WI38 (cell line): ENCODE data around the gene ELOVL6.
"Not testable (repeated sequence)": the region's sequence is repeated elsewhere in the genome, so short reads cannot be mapped to it uniquely, and the experiment has no call there.

ENCODE experiments used
- H3K4me3 ChIP-seq: 2 replicates; pipeline ENCODE4 v1.5.1; 2011; ENCODE audit warnings: low read depth, mild to moderate bottlenecking, control low read depth, low read length
- CTCF ChIP-seq: IDR thresholded peaks from 2 replicates; pipeline ENCODE4 v1.5.1; 2012; ENCODE audit warnings: low read depth, mild to moderate bottlenecking, control low read depth, low read length

Gene ELOVL6

GRCh38 chr4:110159541-110159940, 38.9 kb downstream of the ELOVL6 start:
- H3K4me3 ChIP-seq = no peak overlapping the region
- TF ChIP-seq CTCF = no peak

GRCh38 chr4:110157580-110157979, 40.8 kb downstream of the ELOVL6 start:
- no peak overlapping the region for H3K4me3 ChIP-seq
- TF ChIP-seq CTCF = no peak

GRCh38 chr4:110157166-110157565, 41.2 kb downstream of the ELOVL6 start:
- H3K4me3 ChIP-seq = not testable (repeated sequence)

- no peak for TF ChIP-seq CTCF
- H3K4me3 ChIP-seq = no peak overlapping the region
These were observed 42.0 kb downstream of the ELOVL6 start for GRCh38 chr4:110156442-110156841.

GRCh38 chr4:110155654-110156053, 42.8 kb downstream of the ELOVL6 start:
- H3K4me3 ChIP-seq = no peak overlapping the region

GRCh38 chr4:110154582-110154981, 43.8 kb downstream of the ELOVL6 start:
- TF ChIP-seq CTCF = no peak
- no peak overlapping the region for H3K4me3 ChIP-seq

More at GRCh38 chr4:110155654-110156053, 42.8 kb downstream of the ELOVL6 start:
- TF ChIP-seq CTCF = no peak

GRCh38 chr4:110152386-110152785, 46.0 kb downstream of the ELOVL6 start:
- H3K4me3 ChIP-seq = no peak overlapping the region
- no peak for TF ChIP-seq CTCF

- no peak for TF ChIP-seq CTCF
- H3K4me3 ChIP-seq = no peak overlapping the region
These were observed 49.3 kb downstream of the ELOVL6 start for GRCh38 chr4:110149089-110149488.
